ENCODE results near the gene L3HYPDH.
"Not testable (repeated sequence)": the region's sequence is repeated elsewhere in the genome, so short reads cannot be mapped to it uniquely, and the experiment has no call there.

The L3HYPDH gene

GRCh38 chr14:59475709-59476108 is 8.5 kb downstream of the L3HYPDH start:
- no peak for DNase-seq

DNA sequence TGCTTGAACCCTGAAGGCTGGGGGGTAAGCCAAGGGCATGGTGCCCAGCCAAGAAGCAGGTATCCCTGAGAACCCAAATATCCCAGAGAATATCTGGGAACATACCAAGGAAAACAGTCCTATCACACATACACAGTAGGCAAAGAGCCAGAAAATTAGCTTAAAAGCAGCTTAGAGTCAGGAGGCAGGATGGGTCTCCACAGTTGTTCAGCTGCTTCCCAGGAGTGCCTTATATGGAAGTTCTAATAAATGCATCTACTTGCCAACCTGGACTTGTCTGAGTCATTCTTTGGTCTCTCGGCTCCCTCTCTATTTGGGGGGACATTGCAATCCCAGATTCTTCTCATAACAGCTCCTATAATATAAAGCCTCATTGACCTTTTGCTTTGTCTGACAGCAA is 10.0 kb downstream of the L3HYPDH start:
- no peak for DNase-seq

DNA sequence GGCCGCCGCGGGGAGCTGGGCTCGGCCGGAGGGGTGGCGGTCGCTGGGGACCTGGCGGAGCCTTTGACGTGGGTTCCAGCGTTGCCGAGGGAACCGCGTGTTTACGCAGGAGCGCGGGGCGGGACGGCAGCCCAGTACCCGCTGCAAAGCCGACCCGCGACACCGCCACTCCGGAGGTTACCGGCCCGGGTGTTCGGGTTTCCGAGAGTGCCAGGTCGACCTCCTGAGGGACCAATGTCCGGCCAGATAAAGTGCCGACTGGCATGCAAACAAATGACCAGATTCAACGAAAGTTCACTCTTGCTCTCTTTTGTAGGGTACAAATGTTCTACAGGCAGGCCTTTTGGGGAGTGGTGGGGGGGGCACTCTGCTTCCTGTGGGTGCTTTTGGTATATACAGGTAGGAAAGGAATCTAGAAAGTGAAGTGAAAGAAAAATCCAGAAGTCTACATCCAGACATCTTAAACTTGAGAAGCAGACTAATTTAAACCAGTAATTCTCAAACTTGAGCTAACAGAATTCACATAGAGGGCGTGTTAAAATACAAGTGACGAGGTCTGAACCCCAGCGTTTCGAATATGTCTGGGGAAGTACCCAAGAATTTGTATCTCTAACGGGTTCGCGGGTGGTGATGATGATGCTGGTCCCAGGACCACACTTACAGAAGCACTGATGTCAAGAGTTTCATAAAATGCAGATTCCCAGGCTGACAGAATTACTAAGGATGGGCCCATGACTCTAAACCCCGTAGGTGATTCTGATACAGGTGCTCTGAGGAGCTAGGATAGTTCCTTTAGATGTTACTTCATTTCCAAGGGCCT is 18.7 kb downstream of the L3HYPDH start, which contains the start of gene GPR135:
Gene GPR135 (minus strand): TSS at position 65 of the 820 bp plus-strand sequence. CDS start 154 bp downstream, outside the sequence.
- DNase-seq = peak; percentile 15

DNA sequence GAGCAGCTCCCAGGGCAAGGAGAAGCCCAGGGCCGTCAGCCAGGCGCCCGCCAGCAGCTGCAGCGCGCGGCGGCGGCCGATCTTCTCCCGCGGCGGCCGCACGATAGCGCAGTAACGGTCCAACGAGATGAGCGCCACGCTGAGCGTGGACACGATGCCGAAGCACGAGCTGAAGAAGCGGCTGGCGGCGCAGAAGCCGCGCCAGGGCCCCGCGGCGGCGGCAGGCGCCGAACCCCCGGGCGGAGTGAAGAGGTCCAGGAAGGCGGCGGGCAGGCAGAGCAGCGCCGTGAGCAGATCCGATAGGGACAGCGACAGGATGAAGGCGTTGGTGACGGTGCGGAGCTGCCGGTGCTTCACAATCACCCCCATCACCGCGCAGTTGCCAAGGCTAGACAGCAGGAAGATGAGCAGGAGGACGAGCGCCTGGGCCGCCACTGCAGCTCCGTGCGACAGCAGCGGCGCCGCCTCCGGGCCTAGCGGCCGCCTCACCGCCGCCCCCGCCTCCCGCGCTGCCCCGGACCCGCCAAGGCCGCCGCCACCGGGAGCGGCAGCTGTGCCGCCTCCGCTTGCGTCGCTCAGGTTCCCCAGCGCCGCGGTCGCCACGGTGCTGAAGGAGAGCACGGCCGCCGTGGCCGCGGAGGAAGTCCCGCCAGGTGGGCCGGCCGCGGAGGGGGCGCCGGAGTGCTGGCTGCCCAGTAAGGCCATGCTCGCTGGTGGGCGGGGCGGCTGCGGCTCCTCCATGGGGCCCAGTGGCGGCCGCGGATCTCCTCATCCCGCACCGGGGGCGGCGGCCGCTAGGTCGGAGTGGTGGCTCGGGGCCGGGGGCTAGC is 19.5 kb downstream of the L3HYPDH start:
- DNase-seq = peak; percentile 41

- DNase-seq = peak; percentile 39
Observed at GRCh38 chr14:59463787-59464485, 20.3 kb downstream of the L3HYPDH start.

DNA sequence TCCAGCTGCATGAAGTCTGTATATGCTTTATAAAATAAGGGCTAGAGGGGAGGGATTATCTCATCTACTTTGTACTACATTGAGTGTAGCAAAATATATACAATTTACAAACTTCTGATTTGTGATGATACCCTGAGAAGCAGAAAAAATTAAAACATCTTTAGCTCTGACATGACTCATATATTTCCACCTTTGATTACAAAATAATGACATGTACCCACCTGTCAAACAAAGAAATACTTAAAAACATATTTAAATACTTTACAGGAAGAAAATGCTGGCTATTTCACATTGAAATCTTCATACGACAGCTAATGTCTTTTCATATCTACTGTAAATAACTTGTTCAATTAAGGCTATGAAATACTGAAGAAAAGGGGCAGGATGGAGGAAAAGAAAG is 22.3 kb downstream of the L3HYPDH start:
- no peak for DNase-seq

GRCh38 chr14:59460378-59460777 is 23.8 kb downstream of the L3HYPDH start:
- no peak for DNase-seq

- DNase-seq = no peak
Observed at GRCh38 chr14:59458486-59458885, 25.7 kb downstream of the L3HYPDH start.

GRCh38 chr14:59455411-59455810 is 28.8 kb downstream of the L3HYPDH start:
- DNase-seq = no peak

DNA sequence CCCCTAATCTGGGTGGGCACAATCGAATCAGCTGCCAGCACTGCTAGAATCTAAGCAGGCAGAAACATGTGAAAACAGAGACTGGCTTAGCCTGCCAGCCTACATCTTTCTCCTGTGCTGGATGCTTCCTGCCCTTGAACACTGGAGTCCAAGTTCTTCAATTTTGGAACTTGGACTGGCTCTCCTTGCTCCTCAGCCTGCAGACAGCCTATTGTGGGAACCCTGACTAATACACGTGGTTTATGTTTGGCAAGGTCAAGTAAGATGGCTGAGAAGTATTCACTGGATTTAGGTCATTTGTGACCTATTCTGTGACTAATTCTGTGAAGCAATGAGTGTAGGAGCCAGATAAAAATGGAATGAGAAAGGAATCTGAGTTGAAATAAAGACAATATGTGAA is 30.1 kb downstream of the L3HYPDH start:
- DNase-seq = no peak

- DNase-seq = no peak
Observed at GRCh38 chr14:59451849-59452248, 32.4 kb downstream of the L3HYPDH start.

GRCh38 chr14:59450716-59451115 is 33.5 kb downstream of the L3HYPDH start:
- no peak for DNase-seq

DNA sequence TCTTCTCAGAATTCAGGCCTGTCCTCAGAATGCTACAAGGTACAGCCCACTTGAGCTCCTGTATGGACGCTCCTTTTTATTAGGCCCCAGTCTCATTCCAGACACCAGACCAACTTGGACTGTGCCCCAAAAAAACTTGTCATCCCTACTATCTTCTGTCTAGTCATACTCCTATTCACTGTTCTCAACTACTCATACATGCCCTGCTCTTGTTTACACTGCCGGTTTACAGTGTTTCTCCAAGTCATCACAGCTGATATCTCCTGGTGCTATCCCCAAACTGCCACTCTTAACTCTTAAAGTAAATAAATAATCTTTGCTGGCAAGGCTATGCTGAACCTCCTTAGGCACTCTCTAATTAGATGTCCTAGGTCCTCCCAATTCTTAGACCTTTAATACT is 35.5 kb downstream of the L3HYPDH start:
- not testable (repeated sequence) for DNase-seq

DNA sequence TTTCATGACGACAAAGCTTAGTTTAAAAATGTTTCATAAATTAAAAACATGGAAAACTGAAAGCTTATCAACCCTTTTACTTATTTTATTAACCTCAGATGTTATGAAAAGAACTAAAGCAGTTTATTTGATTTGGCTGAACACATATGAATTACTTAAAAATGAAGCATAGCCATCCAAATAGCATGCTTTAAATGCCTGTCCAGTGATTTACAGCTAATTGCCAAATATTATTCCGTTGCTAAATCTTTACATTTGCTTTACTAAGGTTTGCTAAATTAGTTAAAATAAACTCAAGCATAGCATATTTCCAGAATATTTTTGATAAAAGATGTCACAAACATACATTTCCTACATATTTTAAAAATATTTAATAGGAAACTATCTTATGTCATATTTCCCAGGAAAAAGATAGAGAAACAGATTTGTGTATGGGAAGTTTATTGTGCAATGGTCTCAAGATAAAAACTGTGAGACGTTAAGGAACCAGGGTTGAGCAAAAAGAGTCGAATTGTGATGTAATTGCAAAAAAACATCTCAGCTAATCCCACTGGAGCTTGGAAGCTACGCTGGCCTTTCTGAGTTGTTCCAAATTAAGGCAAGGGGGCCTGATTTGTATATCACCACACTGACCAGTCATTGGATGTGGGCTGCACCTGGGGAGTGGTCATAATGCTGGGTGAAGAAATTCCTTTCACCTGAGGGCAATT is 44.8 kb downstream of the L3HYPDH start:
- DNase-seq = no peak

GRCh38 chr14:59438195-59438647 is 46.0 kb downstream of the L3HYPDH start:
- no peak for DNase-seq

DNA sequence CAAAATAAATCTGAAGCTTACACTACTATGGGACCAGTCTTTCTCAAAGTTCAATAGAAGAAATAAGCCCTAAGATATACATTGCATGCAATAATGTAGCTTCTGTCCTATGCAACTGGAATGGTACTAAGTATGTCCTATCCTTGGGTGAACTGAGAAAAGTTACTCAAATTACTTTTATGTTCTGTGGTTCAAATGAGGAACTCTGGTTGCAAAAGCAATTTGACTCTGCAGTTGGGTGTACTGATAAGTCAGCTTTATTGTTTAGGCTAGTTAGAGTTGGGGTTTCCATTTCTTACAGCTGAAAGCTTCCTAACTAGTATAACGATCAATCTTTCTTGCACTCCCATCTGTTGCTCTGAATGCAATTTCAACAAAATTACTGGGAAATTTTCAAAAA is 48.2 kb downstream of the L3HYPDH start:
- DNase-seq = no peak

DNA sequence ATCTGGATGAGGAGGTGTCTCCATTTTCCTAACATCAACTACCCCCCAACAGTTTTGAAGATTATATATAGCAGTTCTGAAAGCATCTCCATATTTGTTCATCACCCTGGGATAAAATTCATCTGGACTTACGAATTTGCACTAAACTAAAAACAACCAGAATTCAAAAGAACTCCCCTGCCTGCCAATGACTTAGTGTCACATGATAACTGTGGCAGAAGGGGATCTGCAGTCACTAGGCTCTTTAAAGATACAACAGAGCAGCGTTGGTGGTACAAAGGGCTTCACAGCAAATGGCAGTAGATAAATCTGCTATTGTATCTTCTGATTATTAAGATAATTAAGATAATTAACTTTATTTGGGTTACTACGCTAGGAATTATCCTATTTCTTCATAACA is 49.1 kb downstream of the L3HYPDH start:
- no peak for DNase-seq

DNA sequence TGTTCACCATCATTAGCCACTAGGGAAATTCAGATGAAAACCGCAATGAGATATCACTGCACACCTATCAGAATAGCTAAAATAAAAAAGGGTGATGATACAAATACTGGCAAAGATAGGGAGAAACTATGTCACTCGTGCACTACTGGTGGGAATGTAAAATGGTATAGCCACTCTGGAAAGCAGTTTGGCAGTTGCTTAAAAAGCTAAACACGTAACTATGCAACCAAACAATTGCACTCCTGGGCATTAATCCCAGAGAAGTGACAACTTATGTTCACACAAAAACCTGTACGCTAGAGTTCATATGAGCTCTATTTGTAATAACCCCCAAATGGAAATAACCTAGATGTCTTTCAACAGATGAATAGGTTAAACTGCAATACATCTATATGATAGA is 54.4 kb downstream of the L3HYPDH start:
- DNase-seq = no peak

- peak; percentile 4 for DNase-seq
Observed at GRCh38 chr14:59428581-59429012, 55.6 kb downstream of the L3HYPDH start.

DNA sequence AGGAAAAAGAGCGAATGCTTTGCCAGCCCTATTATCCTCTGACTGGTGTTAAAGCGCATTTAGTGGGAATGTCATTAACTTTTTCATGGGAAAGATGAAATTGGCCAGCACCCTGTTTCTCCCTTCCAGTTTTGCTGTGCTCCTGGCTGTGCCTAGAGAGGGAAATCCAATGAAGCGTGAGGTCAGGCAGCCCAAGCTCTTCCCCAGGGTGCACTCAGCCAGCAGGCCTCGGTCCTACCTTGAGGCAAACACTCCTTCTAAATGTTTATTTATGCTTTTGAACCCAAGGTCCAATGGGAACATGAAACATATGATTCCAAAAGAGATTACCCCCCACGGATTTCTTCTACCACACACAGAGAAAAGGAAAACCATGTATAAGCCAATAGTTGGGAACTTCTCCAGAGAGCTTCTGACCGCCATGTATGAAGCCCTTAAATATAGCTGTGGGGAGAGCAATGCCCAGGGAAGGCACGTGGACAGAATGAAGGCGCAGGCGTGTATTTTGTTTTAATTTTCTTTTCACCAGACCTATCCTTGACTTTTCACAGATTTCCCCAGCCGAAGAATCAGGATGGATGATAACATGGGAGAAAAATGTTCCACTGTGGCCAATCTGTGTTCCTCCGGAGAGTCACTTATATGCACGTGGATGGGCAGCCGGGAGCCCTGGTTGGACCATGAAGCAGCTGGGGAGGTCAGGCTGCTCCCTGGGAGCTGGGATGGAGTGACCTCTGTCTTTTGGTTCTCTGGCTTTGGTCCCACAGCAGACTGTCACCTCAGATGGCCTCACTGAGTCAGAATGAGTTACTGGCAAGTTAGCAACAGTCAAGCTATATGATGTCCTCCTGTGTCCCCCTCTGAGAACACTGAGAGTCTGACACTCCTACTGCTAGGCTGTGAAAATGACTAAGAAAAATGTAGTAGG is 56.3 kb downstream of the L3HYPDH start:
- no peak for DNase-seq

DNA sequence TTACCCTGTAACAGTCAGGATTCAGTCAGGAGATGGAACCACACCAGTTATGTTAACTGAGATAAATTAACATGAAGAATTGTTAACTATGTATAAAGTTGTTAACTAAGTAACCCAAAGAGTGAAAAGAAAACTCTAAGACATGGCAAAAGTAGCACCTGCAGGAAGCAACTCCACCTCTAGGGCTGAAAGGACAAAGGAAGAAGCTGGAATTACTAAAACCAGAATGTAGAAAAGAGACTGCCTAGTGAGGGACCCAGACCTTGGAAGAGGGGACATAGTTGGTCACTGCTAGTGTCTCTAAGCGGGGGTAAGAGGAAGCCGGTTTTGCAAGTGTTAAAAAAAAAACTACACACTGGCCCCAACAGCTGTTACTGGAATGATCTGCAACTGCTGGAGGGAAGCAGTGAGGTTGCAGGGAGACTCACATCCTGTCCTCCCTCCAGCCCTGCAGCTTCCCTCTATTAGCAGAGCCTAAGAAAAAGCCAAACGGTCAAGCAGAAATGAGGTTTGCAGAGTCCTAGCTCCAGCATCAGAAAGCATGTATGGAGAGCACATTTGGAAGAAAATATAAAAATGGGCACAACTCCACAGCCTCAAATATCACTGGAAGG is 58.8 kb downstream of the L3HYPDH start:
- no peak for DNase-seq
